Activated CD4-positive, alpha-beta memory T cell treated with anti-CD3 and anti-CD28 coated beads, Interleukin-2, amount 10 ng/mL, durations not matched to agents 7 days and 5 days (primary cell): Measurements from ENCODE around the gene CHD6. TPM values are rescaled to one million over a fixed set of nuclear protein-coding genes. Genes with fewer than 3 reads are reported as not detected.

Experiments
- CTCF ChIA-PET: fragments of 350-600 bp; sonication (Branson Sonifier 250); formaldehyde crosslinking; loops from one replicate; lab custom pipeline; 2021; ENCODE audit warnings: antibody characterized with exemption, inconsistent platforms; lab: Charles Lee
- POLR2A ChIA-PET: fragments of 350-600 bp; sonication (Branson Sonifier 250); formaldehyde crosslinking; loops from one replicate; lab custom pipeline; 2021; ENCODE audit warnings: antibody characterized with exemption; lab: Charles Lee
- DNase-seq: peaks from one replicate; pipeline ENCODE4 v3.0.0-alpha.2; 2020
- H3K27ac Mint-ChIP-seq: one replicate; pipeline ENCODE4 v1.8.0; 2021; ENCODE audit warnings: mild to moderate bottlenecking, mixed read lengths
- H3K27me3 Mint-ChIP-seq: one replicate; pipeline ENCODE4 v1.8.0; 2021; ENCODE audit warnings: mixed read lengths
- H3K36me3 Mint-ChIP-seq: one replicate; pipeline ENCODE4 v1.8.0; 2021; ENCODE audit warnings: low read depth, mixed read lengths
- H3K4me1 Mint-ChIP-seq: one replicate; pipeline ENCODE4 v1.8.0; 2021; ENCODE audit warnings: mixed read lengths
- H3K4me3 Mint-ChIP-seq: one replicate; pipeline ENCODE4 v1.8.0; 2021; ENCODE audit warnings: mild to moderate bottlenecking, mixed read lengths
- H3K9me3 Mint-ChIP-seq: one replicate; pipeline ENCODE4 v1.8.0; 2021; ENCODE audit warnings: mixed read lengths
- total RNA-seq, 2 experiments: library from RNA; stranded (reverse); gene quantifications; one replicate each; pipeline ENCODE4 v1.2.3, GENCODE V29; 2021

CHD6 gene
- total RNA-seq, 2 experiments from 2014 or later, result 28.0 to 30.3 TPM

GRCh38 chr20:41567615-41568014 is 50.6 kb downstream of the CHD6 start:
- POLR2A ChIA-PET, result no interaction called here
- H3K4me1 Mint-ChIP-seq, result no peaks in the 10 kb centered on the region
- H3K4me3 Mint-ChIP-seq, result no peak overlapping the region
- no peak for DNase-seq
- CTCF ChIA-PET, result no interaction called here
- no peak overlapping the region for H3K27ac Mint-ChIP-seq
- peaks cover 7% of the 10 kb centered on the region for H3K9me3 Mint-ChIP-seq
- H3K36me3 Mint-ChIP-seq, result peaks cover 3% of the 10 kb centered on the region
- H3K27me3 Mint-ChIP-seq, result no peaks in the 10 kb centered on the region

GRCh38 chr20:41566896-41567527 is 51.2 kb downstream of the CHD6 start:
- ChIA-PET POLR2A (no interaction called here), CTCF (no interaction called here)
- Mint-ChIP-seq H3K4me3 (no peak overlapping the region), H3K4me1 (no peaks in the 10 kb centered on the region), H3K36me3 (peaks cover 3% of the 10 kb centered on the region), H3K27me3 (no peaks in the 10 kb centered on the region), H3K9me3 (peaks cover 7% of the 10 kb centered on the region), H3K27ac (no peak overlapping the region)
- no peak for DNase-seq

GRCh38 chr20:41563087-41563486 is 55.1 kb downstream of the CHD6 start:
- Mint-ChIP-seq H3K9me3 (peaks cover 7% of the 10 kb centered on the region), H3K4me1 (no peaks in the 10 kb centered on the region), H3K27me3 (no peaks in the 10 kb centered on the region), H3K27ac (no peak overlapping the region), H3K4me3 (no peak overlapping the region), H3K36me3 (peaks cover 3% of the 10 kb centered on the region)
- POLR2A ChIA-PET, result no interaction called here
- CTCF ChIA-PET, result no interaction called here
- no peak for DNase-seq

GRCh38 chr20:41560970-41561369 is 57.2 kb downstream of the CHD6 start:
- POLR2A ChIA-PET, result no interaction called here
- Mint-ChIP-seq H3K27me3 (no peaks in the 10 kb centered on the region), H3K4me1 (no peaks in the 10 kb centered on the region), H3K9me3 (peaks cover 11% of the 10 kb centered on the region), H3K36me3 (peaks cover 3% of the 10 kb centered on the region), H3K4me3 (no peak overlapping the region), H3K27ac (no peak overlapping the region)
- no peak for DNase-seq
- CTCF ChIA-PET, result no interaction called here

DNA sequence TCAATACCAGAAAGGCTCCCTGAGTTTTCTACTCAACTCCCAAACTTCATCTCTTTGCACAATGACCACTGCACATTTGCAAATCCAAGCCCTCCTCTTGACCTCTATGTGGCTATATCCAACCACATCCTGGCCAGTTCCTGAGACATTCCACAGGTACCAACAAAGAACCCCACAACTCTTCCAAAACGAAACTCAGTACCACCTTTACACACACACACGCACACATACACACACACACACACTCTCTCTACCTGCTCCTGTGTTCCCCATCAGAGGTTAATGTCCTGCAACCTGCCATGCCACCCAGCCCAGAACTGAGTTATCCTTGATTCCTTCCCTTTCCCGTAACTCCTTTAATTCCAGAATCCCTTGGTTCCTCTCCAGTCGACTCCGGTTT is 58.5 kb downstream of the CHD6 start:
- no peak overlapping the region for H3K4me3 Mint-ChIP-seq
- no peak for DNase-seq
- ChIA-PET CTCF (no interaction called here), POLR2A (no interaction called here)
- no peaks in the 10 kb centered on the region for H3K36me3 Mint-ChIP-seq
- H3K4me1 Mint-ChIP-seq, result no peaks in the 10 kb centered on the region
- no peak overlapping the region for H3K27ac Mint-ChIP-seq
- H3K27me3 Mint-ChIP-seq, result no peaks in the 10 kb centered on the region
- peaks cover 5% of the 10 kb centered on the region for H3K9me3 Mint-ChIP-seq

- DNase-seq, result no peak
- no peaks in the 10 kb centered on the region for H3K4me1 Mint-ChIP-seq
- H3K9me3 Mint-ChIP-seq, result peaks cover 9% of the 10 kb centered on the region
- ChIA-PET CTCF (no interaction called here), POLR2A (no interaction called here)
- no peak overlapping the region for H3K4me3 Mint-ChIP-seq
- H3K36me3 Mint-ChIP-seq, result peaks cover 8% of the 10 kb centered on the region
- H3K27ac Mint-ChIP-seq, result no peak overlapping the region
- no peaks in the 10 kb centered on the region for H3K27me3 Mint-ChIP-seq
Measured at GRCh38 chr20:41553142-41553879, 64.9 kb downstream of the CHD6 start.

DNA sequence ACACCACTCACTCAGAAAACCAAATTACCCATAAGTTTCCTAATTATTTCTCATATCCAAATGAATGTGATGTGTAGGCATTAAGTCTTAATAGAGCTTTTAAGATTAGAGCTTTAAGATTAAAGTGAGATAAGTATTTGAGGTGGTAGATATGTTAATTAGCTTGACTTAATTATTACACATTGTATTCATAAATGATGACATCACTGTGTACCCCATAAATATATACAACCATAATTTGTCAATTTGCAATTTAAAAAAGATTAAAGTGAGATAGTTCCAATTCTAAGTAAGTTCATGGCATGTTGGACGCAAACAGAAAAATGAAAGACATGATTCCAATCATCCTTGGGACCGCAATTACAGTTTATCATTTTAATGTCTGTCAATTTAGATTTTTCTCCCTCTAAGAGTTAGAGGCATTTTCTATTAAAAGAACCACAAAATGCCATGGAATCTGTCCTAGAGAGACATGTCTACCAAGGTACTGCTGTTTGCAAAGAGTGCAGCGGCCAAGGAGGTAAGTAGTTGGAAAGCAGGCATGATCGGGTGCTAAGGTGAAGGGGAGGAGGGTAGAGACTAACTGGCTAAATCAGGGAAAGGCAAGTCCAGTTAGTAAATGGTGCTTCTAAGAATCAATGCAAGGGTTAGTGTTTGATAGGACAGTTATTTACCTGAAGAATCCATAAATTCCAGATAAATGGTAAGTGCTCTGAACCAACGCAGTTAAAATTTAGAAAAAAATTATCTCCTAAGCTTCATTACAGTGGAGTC is 65.7 kb downstream of the CHD6 start:
- Mint-ChIP-seq H3K27ac (no peak overlapping the region), H3K36me3 (peaks cover 8% of the 10 kb centered on the region), H3K27me3 (no peaks in the 10 kb centered on the region), H3K4me1 (no peaks in the 10 kb centered on the region), H3K9me3 (peaks cover 9% of the 10 kb centered on the region), H3K4me3 (no peak overlapping the region)
- POLR2A ChIA-PET, result no interaction called here
- CTCF ChIA-PET, result no interaction called here
- no peak for DNase-seq

- no peaks in the 10 kb centered on the region for H3K27me3 Mint-ChIP-seq
- ChIA-PET POLR2A (no interaction called here), CTCF (no interaction called here)
- no peak for DNase-seq
- no peak overlapping the region for H3K4me3 Mint-ChIP-seq
- H3K36me3 Mint-ChIP-seq, result peaks cover 8% of the 10 kb centered on the region
- H3K9me3 Mint-ChIP-seq, result peaks cover 5% of the 10 kb centered on the region
- H3K27ac Mint-ChIP-seq, result no peak overlapping the region
- no peaks in the 10 kb centered on the region for H3K4me1 Mint-ChIP-seq
Measured at GRCh38 chr20:41551011-41551705, 67.0 kb downstream of the CHD6 start.

DNA sequence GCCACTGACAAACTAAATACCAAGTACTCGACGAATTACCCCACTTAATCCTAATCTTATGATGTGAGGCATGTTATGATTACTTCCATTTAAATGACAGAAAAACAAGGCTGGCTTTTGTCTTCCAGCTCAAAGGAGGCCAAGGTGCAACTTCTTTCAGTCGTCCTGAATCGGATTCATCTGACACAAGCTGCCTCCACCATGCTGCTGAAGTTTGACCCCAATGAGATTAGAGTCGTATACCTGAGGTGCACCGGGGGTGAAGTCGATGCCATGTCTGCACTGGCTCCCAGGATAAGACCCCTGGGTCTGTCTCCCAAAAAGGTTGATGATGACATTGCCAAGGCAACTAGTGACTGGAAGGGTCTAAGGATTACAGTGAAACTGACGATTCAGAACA is 71.0 kb downstream of the CHD6 start:
- no peak overlapping the region for H3K27ac Mint-ChIP-seq
- H3K27me3 Mint-ChIP-seq, result no peaks in the 10 kb centered on the region
- DNase-seq, result no peak
- POLR2A ChIA-PET, result no interaction called here
- no peak overlapping the region for H3K4me3 Mint-ChIP-seq
- H3K4me1 Mint-ChIP-seq, result no peaks in the 10 kb centered on the region
- peaks cover 8% of the 10 kb centered on the region for H3K36me3 Mint-ChIP-seq
- CTCF ChIA-PET, result no interaction called here
- peaks cover 5% of the 10 kb centered on the region for H3K9me3 Mint-ChIP-seq

GRCh38 chr20:41546535-41546934 is 71.6 kb downstream of the CHD6 start:
- Mint-ChIP-seq H3K4me1 (no peaks in the 10 kb centered on the region), H3K27ac (no peak overlapping the region), H3K4me3 (no peak overlapping the region), H3K27me3 (no peaks in the 10 kb centered on the region), H3K36me3 (peaks cover 8% of the 10 kb centered on the region), H3K9me3 (peaks cover 5% of the 10 kb centered on the region)
- CTCF ChIA-PET, result no interaction called here
- POLR2A ChIA-PET, result no interaction called here
- DNase-seq, result no peak

DNA sequence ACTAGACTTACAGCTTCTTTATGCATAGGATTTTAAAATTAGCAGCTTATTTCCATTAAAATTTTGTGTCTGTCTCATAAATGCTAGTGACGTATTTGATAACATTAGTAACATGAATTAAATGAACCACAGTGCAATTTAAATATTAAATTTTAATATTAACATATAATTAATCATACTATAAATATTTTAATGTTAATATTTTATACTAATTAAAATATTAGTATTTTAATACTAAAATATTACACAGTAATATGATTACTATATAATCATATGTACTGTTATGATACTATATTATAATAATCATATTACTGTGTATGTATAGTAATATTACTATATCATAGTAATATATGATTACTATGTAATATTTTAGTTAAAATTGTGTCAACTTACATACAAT is 73.7 kb downstream of the CHD6 start:
- ChIA-PET POLR2A (no interaction called here), CTCF (no interaction called here)
- Mint-ChIP-seq H3K36me3 (no peaks in the 10 kb centered on the region), H3K4me1 (no peaks in the 10 kb centered on the region), H3K27me3 (no peaks in the 10 kb centered on the region), H3K27ac (no peak overlapping the region), H3K4me3 (no peak overlapping the region), H3K9me3 (no peaks in the 10 kb centered on the region)
- no peak for DNase-seq

DNA sequence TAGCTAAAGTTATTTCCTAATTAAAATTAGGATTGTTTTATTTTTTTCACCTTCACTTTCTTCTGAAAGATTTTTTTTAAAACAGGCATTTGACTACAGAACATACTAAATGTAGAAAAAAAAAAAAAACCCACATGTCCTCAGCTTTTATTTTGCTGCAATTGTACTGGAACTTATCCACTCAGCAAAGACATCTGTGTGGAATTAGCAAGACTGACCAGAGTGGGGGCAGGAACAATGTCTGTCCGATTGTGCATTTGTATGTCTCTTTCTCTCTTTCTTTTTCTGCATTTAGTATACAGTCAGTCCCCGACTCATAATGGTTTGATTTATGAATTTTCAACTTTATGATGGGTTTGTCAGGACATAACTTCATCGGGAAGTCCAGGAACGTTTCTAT is 77.3 kb downstream of the CHD6 start:
- Mint-ChIP-seq H3K4me1 (no peaks in the 10 kb centered on the region), H3K27ac (no peak overlapping the region), H3K36me3 (no peaks in the 10 kb centered on the region), H3K9me3 (no peaks in the 10 kb centered on the region), H3K27me3 (no peaks in the 10 kb centered on the region), H3K4me3 (no peak overlapping the region)
- ChIA-PET CTCF (no interaction called here), POLR2A (no interaction called here)
- DNase-seq, result no peak

DNA sequence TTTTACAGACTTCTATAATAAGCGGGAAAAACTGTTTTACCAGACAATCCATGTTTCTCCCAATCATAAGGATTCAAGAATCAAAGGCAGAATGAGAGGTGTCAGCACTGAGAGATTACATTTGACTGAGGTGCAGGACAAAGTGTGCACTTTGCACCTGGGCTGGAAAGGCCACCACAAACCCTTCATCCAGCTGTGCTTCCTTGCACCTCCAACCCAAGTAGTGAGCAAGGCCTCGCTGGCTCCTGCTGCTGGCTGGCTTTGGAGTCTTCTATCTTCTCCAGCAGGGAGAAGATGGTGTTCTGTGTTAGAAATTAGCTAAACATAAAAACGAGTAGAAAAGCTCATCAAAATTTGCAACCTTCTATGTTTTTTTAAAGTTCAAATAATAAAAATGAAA is 77.7 kb downstream of the CHD6 start:
- Mint-ChIP-seq H3K4me3 (no peak overlapping the region), H3K9me3 (no peaks in the 10 kb centered on the region), H3K36me3 (no peaks in the 10 kb centered on the region), H3K4me1 (no peaks in the 10 kb centered on the region), H3K27me3 (no peaks in the 10 kb centered on the region), H3K27ac (no peak overlapping the region)
- no peak for DNase-seq
- ChIA-PET CTCF (no interaction called here), POLR2A (no interaction called here)
